Measurements from ENCODE around the gene SRMS. TPM values are rescaled to one million over a fixed set of nuclear protein-coding genes. Genes with fewer than 3 reads are reported as not detected.

The SRMS gene
- polyA plus RNA-seq, 1 donor from 2014 or later = not detected

DNA sequence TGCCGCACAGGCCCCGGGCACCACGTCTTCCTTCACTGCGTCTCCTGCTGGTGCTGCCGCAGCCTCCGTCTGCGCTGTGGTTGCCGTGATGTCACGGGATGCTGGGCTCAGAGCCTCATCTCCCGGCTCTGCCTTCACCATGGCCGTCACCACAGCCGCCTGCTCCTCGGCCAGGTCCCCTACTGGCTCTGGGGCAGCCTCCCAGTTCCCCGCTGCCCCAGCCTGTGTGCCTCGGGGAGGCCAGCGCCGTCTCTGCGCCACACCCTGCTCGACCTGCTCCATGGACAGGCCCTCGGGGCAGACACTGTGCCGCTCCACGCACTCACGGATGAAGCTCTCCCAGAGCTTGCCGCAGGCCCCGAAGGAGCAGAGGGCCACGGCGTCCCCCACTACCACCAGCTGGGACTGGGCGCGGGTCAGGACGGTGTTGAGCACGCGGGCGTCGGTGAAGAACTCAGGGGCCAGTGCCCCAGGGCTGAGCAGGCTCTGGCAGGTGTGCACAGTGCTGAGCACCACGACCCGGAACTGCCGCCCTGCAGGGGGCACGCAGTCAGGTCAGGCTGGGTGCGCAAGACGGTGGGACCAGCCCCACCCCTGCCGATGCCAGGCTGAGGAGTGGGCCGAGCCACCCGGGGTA is 18.3 kb upstream of the SRMS start:
- no peaks in the 10 kb centered on the region for H3K36me3 ChIP-seq (ENCODE audit: insufficient read depth, low read length)
- H3K27ac ChIP-seq (ENCODE audit: low read length) = no peak overlapping the region
- no peaks in the 10 kb centered on the region for H3K9me2 ChIP-seq (ENCODE audit: insufficient read depth, low read length)
- no peak overlapping the region for H3K4me3 ChIP-seq (ENCODE audit: low read length)
- H3K27me3 ChIP-seq (ENCODE audit: insufficient read depth, low read depth, low read length) = no peaks in the 10 kb centered on the region
- TF ChIP-seq, protein P1, sequence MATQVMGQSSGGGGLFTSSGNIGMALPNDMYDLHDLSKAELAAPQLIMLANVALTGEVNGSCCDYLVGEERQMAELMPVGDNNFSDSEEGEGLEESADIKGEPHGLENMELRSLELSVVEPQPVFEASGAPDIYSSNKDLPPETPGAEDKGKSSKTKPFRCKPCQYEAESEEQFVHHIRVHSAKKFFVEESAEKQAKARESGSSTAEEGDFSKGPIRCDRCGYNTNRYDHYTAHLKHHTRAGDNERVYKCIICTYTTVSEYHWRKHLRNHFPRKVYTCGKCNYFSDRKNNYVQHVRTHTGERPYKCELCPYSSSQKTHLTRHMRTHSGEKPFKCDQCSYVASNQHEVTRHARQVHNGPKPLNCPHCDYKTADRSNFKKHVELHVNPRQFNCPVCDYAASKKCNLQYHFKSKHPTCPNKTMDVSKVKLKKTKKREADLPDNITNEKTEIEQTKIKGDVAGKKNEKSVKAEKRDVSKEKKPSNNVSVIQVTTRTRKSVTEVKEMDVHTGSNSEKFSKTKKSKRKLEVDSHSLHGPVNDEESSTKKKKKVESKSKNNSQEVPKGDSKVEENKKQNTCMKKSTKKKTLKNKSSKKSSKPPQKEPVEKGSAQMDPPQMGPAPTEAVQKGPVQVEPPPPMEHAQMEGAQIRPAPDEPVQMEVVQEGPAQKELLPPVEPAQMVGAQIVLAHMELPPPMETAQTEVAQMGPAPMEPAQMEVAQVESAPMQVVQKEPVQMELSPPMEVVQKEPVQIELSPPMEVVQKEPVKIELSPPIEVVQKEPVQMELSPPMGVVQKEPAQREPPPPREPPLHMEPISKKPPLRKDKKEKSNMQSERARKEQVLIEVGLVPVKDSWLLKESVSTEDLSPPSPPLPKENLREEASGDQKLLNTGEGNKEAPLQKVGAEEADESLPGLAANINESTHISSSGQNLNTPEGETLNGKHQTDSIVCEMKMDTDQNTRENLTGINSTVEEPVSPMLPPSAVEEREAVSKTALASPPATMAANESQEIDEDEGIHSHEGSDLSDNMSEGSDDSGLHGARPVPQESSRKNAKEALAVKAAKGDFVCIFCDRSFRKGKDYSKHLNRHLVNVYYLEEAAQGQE (IDR thresholded peaks at IDR 0.05; ENCODE audit: borderline replicate concordance) = no peak
- no peak for TF ChIP-seq TAF1 (IDR thresholded peaks at IDR 0.05; ENCODE audit: low read depth)
- TF ChIP-seq EZH2 (IDR thresholded peaks at IDR 0.05; ENCODE audit: borderline replicate concordance, insufficient read depth, low read length, poor library complexity, severe bottlenecking) = no peak
- no peak for TF ChIP-seq SMC3 (conservative IDR thresholded peaks at IDR 0.05; ENCODE audit: poor library complexity)
- no peak for TF ChIP-seq POLR2AphosphoS5 (IDR thresholded peaks at IDR 0.05)
- no peak for TF ChIP-seq MXI1 (conservative IDR thresholded peaks at IDR 0.05; ENCODE audit: poor library complexity, severe bottlenecking)
- no peak for TF ChIP-seq RAD21 (conservative IDR thresholded peaks at IDR 0.05)
- TF ChIP-seq, protein P2, sequence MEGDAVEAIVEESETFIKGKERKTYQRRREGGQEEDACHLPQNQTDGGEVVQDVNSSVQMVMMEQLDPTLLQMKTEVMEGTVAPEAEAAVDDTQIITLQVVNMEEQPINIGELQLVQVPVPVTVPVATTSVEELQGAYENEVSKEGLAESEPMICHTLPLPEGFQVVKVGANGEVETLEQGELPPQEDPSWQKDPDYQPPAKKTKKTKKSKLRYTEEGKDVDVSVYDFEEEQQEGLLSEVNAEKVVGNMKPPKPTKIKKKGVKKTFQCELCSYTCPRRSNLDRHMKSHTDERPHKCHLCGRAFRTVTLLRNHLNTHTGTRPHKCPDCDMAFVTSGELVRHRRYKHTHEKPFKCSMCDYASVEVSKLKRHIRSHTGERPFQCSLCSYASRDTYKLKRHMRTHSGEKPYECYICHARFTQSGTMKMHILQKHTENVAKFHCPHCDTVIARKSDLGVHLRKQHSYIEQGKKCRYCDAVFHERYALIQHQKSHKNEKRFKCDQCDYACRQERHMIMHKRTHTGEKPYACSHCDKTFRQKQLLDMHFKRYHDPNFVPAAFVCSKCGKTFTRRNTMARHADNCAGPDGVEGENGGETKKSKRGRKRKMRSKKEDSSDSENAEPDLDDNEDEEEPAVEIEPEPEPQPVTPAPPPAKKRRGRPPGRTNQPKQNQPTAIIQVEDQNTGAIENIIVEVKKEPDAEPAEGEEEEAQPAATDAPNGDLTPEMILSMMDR (IDR thresholded peaks at IDR 0.05; ENCODE audit: poor library complexity, severe bottlenecking) = no peak
- no peak for TF ChIP-seq EP300 (conservative IDR thresholded peaks at IDR 0.05; ENCODE audit: poor library complexity, severe bottlenecking)
- H4K20me1 ChIP-seq (ENCODE audit: insufficient read depth) = no peaks in the 10 kb centered on the region
- no peaks in the 10 kb centered on the region for H3K79me2 ChIP-seq (replicated peaks; ENCODE audit: insufficient read depth, low read length)
- H3K9ac ChIP-seq (ENCODE audit: low read length) = no peak overlapping the region
- H3K9me3 ChIP-seq (ENCODE audit: low read length) = no peaks in the 10 kb centered on the region
- no peak overlapping the region for H2AFZ ChIP-seq (ENCODE audit: low read depth, low read length)
- no peaks in the 10 kb centered on the region for H3F3A ChIP-seq (ENCODE audit: insufficient read depth, low read length, poor library complexity, severe bottlenecking)
- no peak overlapping the region for H3K4me2 ChIP-seq (ENCODE audit: low read length)

DNA sequence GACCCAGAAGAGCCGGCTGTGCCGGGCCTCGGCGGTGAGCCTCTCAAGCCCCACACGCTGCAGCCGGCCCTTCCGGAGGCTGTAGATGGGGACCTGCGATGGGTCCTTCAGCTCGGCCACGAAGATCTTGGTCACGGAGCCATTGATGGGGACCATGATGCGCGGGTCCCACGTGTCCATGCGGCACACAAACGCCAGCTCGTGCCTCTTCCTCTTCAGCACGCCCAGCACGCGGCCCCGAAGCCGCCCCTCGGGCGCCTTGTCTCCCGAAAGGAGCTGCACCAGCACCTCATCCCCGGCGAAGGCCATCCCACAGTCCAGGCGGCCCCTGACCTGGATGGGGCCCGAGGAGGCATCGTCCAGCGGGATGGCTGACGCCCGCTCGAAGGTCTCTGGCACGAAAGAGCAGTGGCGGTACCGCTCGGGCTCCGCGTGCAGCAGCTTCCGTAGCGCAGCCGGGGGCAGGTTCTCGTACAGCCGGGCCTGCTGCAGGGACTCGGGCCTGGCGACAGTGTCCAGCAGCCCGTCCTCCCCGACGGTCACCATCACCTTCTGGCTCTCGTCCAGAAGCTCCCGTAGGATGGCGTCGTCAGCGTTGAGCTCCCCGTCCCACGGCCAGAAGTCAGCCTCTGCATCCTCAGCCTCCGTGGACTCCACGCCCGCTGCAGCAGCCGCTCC is 17.6 kb upstream of the SRMS start:
- Histone ChIP-seq H4K20me1 (ENCODE audit: insufficient read depth) (no peaks in the 10 kb centered on the region), H3K36me3 (ENCODE audit: insufficient read depth, low read length) (no peaks in the 10 kb centered on the region), H3K9me3 (ENCODE audit: low read length) (no peaks in the 10 kb centered on the region), H3F3A (ENCODE audit: insufficient read depth, low read length, poor library complexity, severe bottlenecking) (no peaks in the 10 kb centered on the region), H3K4me2 (ENCODE audit: low read length) (no peak overlapping the region), H3K27ac (ENCODE audit: low read length) (no peak overlapping the region), H3K79me2 (replicated peaks; ENCODE audit: insufficient read depth, low read length) (no peaks in the 10 kb centered on the region), H3K27me3 (ENCODE audit: insufficient read depth, low read depth, low read length) (no peaks in the 10 kb centered on the region), H3K9ac (ENCODE audit: low read length) (no peak overlapping the region), H3K9me2 (ENCODE audit: insufficient read depth, low read length) (no peaks in the 10 kb centered on the region), H2AFZ (ENCODE audit: low read depth, low read length) (no peak overlapping the region), H3K4me3 (ENCODE audit: low read length) (no peak overlapping the region)
- TF ChIP-seq POLR2AphosphoS5 (IDR thresholded peaks at IDR 0.05) = no peak
- TF ChIP-seq RAD21 (conservative IDR thresholded peaks at IDR 0.05) = no peak
- no peak for TF ChIP-seq EZH2 (IDR thresholded peaks at IDR 0.05; ENCODE audit: borderline replicate concordance, insufficient read depth, low read length, poor library complexity, severe bottlenecking)
- no peak for TF ChIP-seq EP300 (conservative IDR thresholded peaks at IDR 0.05; ENCODE audit: poor library complexity, severe bottlenecking)
- TF ChIP-seq, protein P1 (IDR thresholded peaks at IDR 0.05; ENCODE audit: borderline replicate concordance) = no peak
- TF ChIP-seq MXI1 (conservative IDR thresholded peaks at IDR 0.05; ENCODE audit: poor library complexity, severe bottlenecking) = no peak
- no peak for TF ChIP-seq SMC3 (conservative IDR thresholded peaks at IDR 0.05; ENCODE audit: poor library complexity)
- TF ChIP-seq, protein P2 (IDR thresholded peaks at IDR 0.05; ENCODE audit: poor library complexity, severe bottlenecking) = no peak
- TF ChIP-seq TAF1 (IDR thresholded peaks at IDR 0.05; ENCODE audit: low read depth) = no peak

All from neural cell (in vitro differentiated cells).